ENCODE results near the gene DLST. TPM values are rescaled to one million over a fixed set of nuclear protein-coding genes. Genes with fewer than 3 reads are reported as not detected.

Gene DLST
- total and polyA plus RNA-seq, 3 experiments from 2014 or later = 8.8 to 161 (median 160) TPM

GRCh38 chr14:74875204-74875603 is 6.5 kb upstream of the DLST start:
- H3K4me1 Mint-ChIP-seq = peaks cover 23 to 40% (median 33%) of the 10 kb centered on the region in 3 donors

GRCh38 chr14:74875941-74876913 is 5.5 kb upstream of the DLST start, which contains the start of gene PROX2:
TSS of gene PROX2 (minus strand) at chr14:74876145. CDS start at chr14:74863834, 12,311 bp downstream.
- POLR2A ChIA-PET = interaction anchor here (0.9 kb wide), 1 partner anchor 113 kb away, joined by 3 read pairs; the partner anchor contains the start of gene YLPM1
- CTCF ChIA-PET = interaction anchor here (0.7 to 12.1 kb wide), 5 partner anchors 8 to 649 kb away, joined by 3 to 125 read pairs (median 4); no protein-coding TSS in a partner anchor

More at GRCh38 chr14:74875204-74875603, 6.5 kb upstream of the DLST start:
- no peak overlapping the region for H3K4me3 ChIP-seq (ENCODE audit: low read length)
- ChIA-PET CTCF (interaction anchor here (9.7 to 12.1 kb wide), 2 partner anchors 13 to 31 kb away, joined by 84 to 125 read pairs; no protein-coding TSS in a partner anchor), POLR2A (no interaction called here)
- Mint-ChIP-seq H3K27ac (peak overlapping the region in 7 of 8 donors; percentile 34 to 92 (median 67)), H3K4me3 (peak overlapping the region in 5 of 7 donors; percentile 12 to 71 (median 51)), H3K27me3 (peaks cover 0 to 1% of the 10 kb centered on the region in 2 donors), H3K36me3 (no peaks in the 10 kb centered on the region), H3K9me3 (no peaks in the 10 kb centered on the region)
- H3K9me3 ChIP-seq (ENCODE audit: low read length) = no peaks in the 10 kb centered on the region
- no peaks in the 10 kb centered on the region for H3K27me3 ChIP-seq (ENCODE audit: insufficient read depth, low read length, poor library complexity, severe bottlenecking)
- no peak for DNase-seq
- H3K36me3 ChIP-seq (ENCODE audit: insufficient read depth, low read length) = no peaks in the 10 kb centered on the region
- H3K27ac ChIP-seq (ENCODE audit: low read depth, low read length) = no peak overlapping the region
- H3K4me1 ChIP-seq (ENCODE audit: insufficient read depth, low read length) = peaks cover 17% of the 10 kb centered on the region

GRCh38 chr14:74879427-74880182 is 2.1 kb upstream of the DLST start:
- H3K36me3 ChIP-seq (ENCODE audit: insufficient read depth, low read length) = no peaks in the 10 kb centered on the region
- no peak overlapping the region for H3K4me3 ChIP-seq (ENCODE audit: low read length)
- Mint-ChIP-seq H3K4me3 (peak overlapping the region in 5 of 7 donors; percentile 7 to 85 (median 47)), H3K4me1 (peaks cover 55 to 72% (median 66%) of the 10 kb centered on the region in 3 donors), H3K9me3 (no peaks in the 10 kb centered on the region), H3K27ac (peak overlapping the region in 7 of 8 donors; percentile 53 to 91 (median 75)), H3K36me3 (peaks cover 0 to 16% (median 0%) of the 10 kb centered on the region in 3 donors), H3K27me3 (peaks cover 0 to 1% of the 10 kb centered on the region in 2 donors)
- POLR2A ChIA-PET = interaction anchor here (0.7 kb wide), 1 partner anchor 12 kb away, joined by 4 read pairs; no protein-coding TSS in a partner anchor
- no peak overlapping the region for H3K27ac ChIP-seq (ENCODE audit: low read depth, low read length)
- H3K4me1 ChIP-seq (ENCODE audit: insufficient read depth, low read length) = peaks cover 46% of the 10 kb centered on the region
- H3K27me3 ChIP-seq (ENCODE audit: insufficient read depth, low read length, poor library complexity, severe bottlenecking) = no peaks in the 10 kb centered on the region
- H3K9me3 ChIP-seq (ENCODE audit: low read length) = no peaks in the 10 kb centered on the region
- no peak for DNase-seq
- CTCF ChIA-PET = interaction anchor here (1.1 to 12.1 kb wide), 6 partner anchors 9 to 50 kb away, joined by 3 to 125 read pairs (median 4); no protein-coding TSS in a partner anchor

More at GRCh38 chr14:74875941-74876913, 5.5 kb upstream of the DLST start, which contains the start of gene PROX2:
- Histone ChIP-seq H3K4me1 (ENCODE audit: insufficient read depth, low read length) (peaks cover 22% of the 10 kb centered on the region), H3K9me3 (ENCODE audit: low read length) (no peaks in the 10 kb centered on the region), H3K27me3 (ENCODE audit: insufficient read depth, low read length, poor library complexity, severe bottlenecking) (no peaks in the 10 kb centered on the region), H3K27ac (ENCODE audit: low read depth, low read length) (no peak within 1 kb of the TSS), H3K36me3 (ENCODE audit: insufficient read depth, low read length) (no peaks in the 10 kb centered on the region), H3K4me3 (ENCODE audit: low read length) (peak within 1 kb of the TSS; percentile 6)
- Mint-ChIP-seq H3K4me3 (peak within 1 kb of the TSS; percentile 35 to 71 (median 63)), H3K4me1 (peaks cover 30 to 49% (median 43%) of the 10 kb centered on the region in 3 donors), H3K36me3 (peaks cover 0 to 3% (median 0%) of the 10 kb centered on the region in 3 donors), H3K9me3 (no peaks in the 10 kb centered on the region), H3K27me3 (peaks cover 0 to 1% of the 10 kb centered on the region in 2 donors), H3K27ac (peak within 1 kb of the TSS; percentile 34 to 94 (median 80))
- peak in 4 of 5 donors; percentile 8 to 52 (median 20) for DNase-seq

- Histone ChIP-seq H3K4me1 (ENCODE audit: insufficient read depth, low read length) (peaks cover 37% of the 10 kb centered on the region), H3K27ac (ENCODE audit: low read depth, low read length) (peak overlapping the region; percentile 93), H3K4me3 (ENCODE audit: low read length) (peak overlapping the region; percentile 92), H3K9me3 (ENCODE audit: low read length) (no peaks in the 10 kb centered on the region), H3K36me3 (ENCODE audit: insufficient read depth, low read length) (no peaks in the 10 kb centered on the region), H3K27me3 (ENCODE audit: insufficient read depth, low read length, poor library complexity, severe bottlenecking) (no peaks in the 10 kb centered on the region)
- Mint-ChIP-seq H3K9me3 (no peaks in the 10 kb centered on the region), H3K27ac (peak overlapping the region; percentile 91 to 100 (median 99)), H3K36me3 (peaks cover 0 to 33% (median 2%) of the 10 kb centered on the region in 3 donors), H3K4me3 (peak overlapping the region; percentile 97 to 100 (median 99)), H3K4me1 (peaks cover 60 to 81% (median 72%) of the 10 kb centered on the region in 3 donors), H3K27me3 (no peaks in the 10 kb centered on the region)
- DNase-seq = peak; percentile 41 to 78 (median 67)
- POLR2A ChIA-PET = interaction anchor here (0.7 to 2.1 kb wide), 5 partner anchors 14 to 264 kb away, joined by 3 to 14 read pairs (median 5); no protein-coding TSS in a partner anchor
- CTCF ChIA-PET = interaction anchor here (0.9 to 12.1 kb wide), 11 partner anchors 8 to 273 kb away, joined by 3 to 125 read pairs (median 6); no protein-coding TSS in a partner anchor
Measured at GRCh38 chr14:74882103-74882920, 596 bp downstream of the DLST start.

- Histone ChIP-seq H3K36me3 (ENCODE audit: insufficient read depth, low read length) (peaks cover 11% of the 10 kb centered on the region), H3K4me1 (ENCODE audit: insufficient read depth, low read length) (peaks cover 50% of the 10 kb centered on the region), H3K4me3 (ENCODE audit: low read length) (no peak overlapping the region), H3K27me3 (ENCODE audit: insufficient read depth, low read length, poor library complexity, severe bottlenecking) (no peaks in the 10 kb centered on the region), H3K9me3 (ENCODE audit: low read length) (no peaks in the 10 kb centered on the region), H3K27ac (ENCODE audit: low read depth, low read length) (no peak overlapping the region)
- Mint-ChIP-seq H3K27me3 (no peaks in the 10 kb centered on the region), H3K9me3 (no peaks in the 10 kb centered on the region), H3K36me3 (peaks cover 0 to 57% (median 6%) of the 10 kb centered on the region in 3 donors), H3K27ac (peak overlapping the region; percentile 19 to 92 (median 76)), H3K4me3 (peak overlapping the region in 4 of 7 donors; percentile 10 to 44 (median 28)), H3K4me1 (peaks cover 66 to 77% (median 70%) of the 10 kb centered on the region in 3 donors)
- POLR2A ChIA-PET = no interaction called here
- DNase-seq = no peak
- CTCF ChIA-PET = interaction anchor here (1.1 to 1.5 kb wide), 2 partner anchors 9 to 19 kb away, joined by 4 read pairs; partner anchors contain the start of gene PROX2
Measured at GRCh38 chr14:74886001-74886400, 4.3 kb downstream of the DLST start.

- no peaks in the 10 kb centered on the region for H3K9me3 Mint-ChIP-seq
- peak overlapping the region; percentile 21 to 63 (median 49) for H3K4me3 Mint-ChIP-seq
- H3K4me1 ChIP-seq (ENCODE audit: insufficient read depth, low read length) = peaks cover 36% of the 10 kb centered on the region
- H3K27ac Mint-ChIP-seq = peak overlapping the region; percentile 8 to 87 (median 65)
- H3K27ac ChIP-seq (ENCODE audit: low read depth, low read length) = peak overlapping the region; percentile 20
- no peaks in the 10 kb centered on the region for H3K9me3 ChIP-seq (ENCODE audit: low read length)
- peaks cover 50 to 59% (median 52%) of the 10 kb centered on the region in 3 donors for H3K4me1 Mint-ChIP-seq
- CTCF ChIA-PET = interaction anchor here (0.6 to 7.1 kb wide), 4 partner anchors 12 to 277 kb away, joined by 3 to 50 read pairs (median 4); no protein-coding TSS in a partner anchor
- peaks cover 0 to 68% (median 6%) of the 10 kb centered on the region in 3 donors for H3K36me3 Mint-ChIP-seq
- POLR2A ChIA-PET = interaction anchor here (0.7 kb wide), 1 partner anchor 18 kb away, joined by 3 read pairs; no protein-coding TSS in a partner anchor
- peaks cover 29% of the 10 kb centered on the region for H3K36me3 ChIP-seq (ENCODE audit: insufficient read depth, low read length)
- DNase-seq = no peak
- H3K4me3 ChIP-seq (ENCODE audit: low read length) = no peak overlapping the region
- H3K27me3 ChIP-seq (ENCODE audit: insufficient read depth, low read length, poor library complexity, severe bottlenecking) = no peaks in the 10 kb centered on the region
- H3K27me3 Mint-ChIP-seq = no peaks in the 10 kb centered on the region
Measured at GRCh38 chr14:74888164-74889158, 6.7 kb downstream of the DLST start.
